GM23338 (cell line): ENCODE data around the gene CEP192. TPM values are rescaled to one million over a fixed set of nuclear protein-coding genes. Genes with fewer than 3 reads are reported as not detected.
A peak's percentile ranks its signal among the peaks of the same experiment; 100 is the strongest.

Experiments
- ATAC-seq: fragments of 200-7000 bp; cut with Tn5 transposase; 3 replicates; pipeline ENCODE4 v1.9.1; 2020
- DNase-seq: peaks from one replicate; pipeline ENCODE4 v3.0.0-alpha.2; 2015; ENCODE audit warnings: low spot score
- H2AFZ ChIP-seq: fragments of 200-600 bp; sonication (generic); 2 replicates; pipeline ENCODE4 v1.8.0; 2016; ENCODE audit warnings: antibody characterized with exemption, mild to moderate bottlenecking, moderate library complexity
- H3F3A ChIP-seq: fragments of 200-600 bp; sonication (generic); replicated peaks from 2 replicates; pipeline ENCODE4 v1.8.0; 2017; ENCODE audit warnings: antibody characterized with exemption, mixed run types, low read depth
- H3K27ac ChIP-seq: fragments of 200-600 bp; sonication (generic); 2 replicates; pipeline ENCODE4 v1.6.1; 2016; ENCODE audit warnings: low read depth
- H3K27me3 ChIP-seq: fragments of 200-600 bp; sonication (generic); 2 replicates; pipeline ENCODE4 v1.8.0; 2016; ENCODE audit warnings: mild to moderate bottlenecking, mixed run types, moderate library complexity; ENCODE audit not compliant: insufficient read depth
- H3K36me3 ChIP-seq: fragments of 200-600 bp; sonication (generic); 2 replicates; pipeline ENCODE4 v1.8.0; 2016; ENCODE audit warnings: mild to moderate bottlenecking; ENCODE audit not compliant: insufficient read depth
- H3K4me1 ChIP-seq: fragments of 200-600 bp; sonication (generic); 2 replicates; pipeline ENCODE4 v1.8.0; 2016; ENCODE audit warnings: mild to moderate bottlenecking, moderate library complexity; ENCODE audit not compliant: insufficient read depth
- H3K4me2 ChIP-seq: fragments of 200-600 bp; sonication (generic); 2 replicates; pipeline ENCODE4 v1.7.1; 2017; ENCODE audit warnings: mixed run types
- H3K4me3 ChIP-seq: fragments of 200-600 bp; sonication (generic); 2 replicates; pipeline ENCODE4 v1.6.1; 2016; ENCODE audit warnings: mixed run types
- H3K79me2 ChIP-seq: fragments of 200-600 bp; sonication (generic); replicated peaks from 2 replicates; pipeline ENCODE4 v1.8.0; 2017; ENCODE audit warnings: mild to moderate bottlenecking; ENCODE audit not compliant: insufficient read depth
- H3K9me2 ChIP-seq: fragments of 200-600 bp; sonication (generic); 2 replicates; pipeline ENCODE4 v1.8.0; 2017; ENCODE audit not compliant: insufficient read depth
- H4K20me1 ChIP-seq: fragments of 200-600 bp; sonication (generic); replicated peaks from 2 replicates; pipeline ENCODE4 v1.8.0; 2017; ENCODE audit warnings: mild to moderate bottlenecking; ENCODE audit not compliant: insufficient read depth
- H3K27ac Mint-ChIP-seq: 2 replicates; pipeline ENCODE4 v1.8.0; 2020; ENCODE audit warnings: inconsistent platforms, mild to moderate bottlenecking, moderate library complexity, mixed read lengths
- H3K27me3 Mint-ChIP-seq: 3 replicates; pipeline ENCODE4 v1.8.0; 2022; ENCODE audit warnings: low read depth, mild to moderate bottlenecking, moderate library complexity, mixed read lengths, inconsistent platforms; ENCODE audit not compliant: insufficient read depth, poor library complexity
- H3K36me3 Mint-ChIP-seq: 3 replicates; pipeline ENCODE4 v1.8.0; 2021; ENCODE audit warnings: low read depth, mild to moderate bottlenecking, inconsistent platforms, moderate library complexity, mixed read lengths
- H3K4me1 Mint-ChIP-seq: 3 replicates; pipeline ENCODE4 v1.8.0; 2020; ENCODE audit warnings: mild to moderate bottlenecking, inconsistent platforms, mixed read lengths
- H3K4me3 Mint-ChIP-seq: 3 replicates; pipeline ENCODE4 v1.8.0; 2021; ENCODE audit warnings: moderate library complexity, mild to moderate bottlenecking, inconsistent platforms, mixed read lengths
- H3K9me3 Mint-ChIP-seq: 3 replicates; pipeline ENCODE4 v1.8.0; 2020; ENCODE audit warnings: moderate library complexity, mild to moderate bottlenecking, inconsistent platforms, mixed read lengths
- CREB1 ChIP-seq: fragments of 250-450 bp; sonication (Bioruptor Pico); IDR thresholded peaks from 2 replicates; pipeline ENCODE4 v1.5.0; 2020; ENCODE audit warnings: low read depth, mild to moderate bottlenecking, moderate library complexity
- CTCF ChIP-seq, 2 experiments: fragments of 200-600 bp in 1 of 2; sonication (generic) in 1 of 2; conservative IDR thresholded peaks; 2 replicates each; pipeline versions ENCODE4 v1.5.1 to v1.6.1; 2016 to 2017; ENCODE audit warnings: antibody characterized with exemption in 2 of 2, low read depth in 2 of 2, mild to moderate bottlenecking in 2 of 2, moderate library complexity in 1 of 2
- ETS1 ChIP-seq: IDR thresholded peaks from 2 replicates; pipeline ENCODE4 v1.6.1; 2016; ENCODE audit warnings: antibody characterized with exemption
- EZH2 ChIP-seq: fragments of 200-600 bp; sonication (generic); IDR thresholded peaks from one replicate; pipeline ENCODE4 v1.8.0; 2017; ENCODE audit warnings: antibody characterized with exemption, mild to moderate bottlenecking, low read depth; ENCODE audit not compliant: unreplicated experiment
- NANOG ChIP-seq: IDR thresholded peaks from 2 replicates; pipeline ENCODE4 v1.6.1; 2016; ENCODE audit warnings: antibody characterized with exemption, borderline replicate concordance
- POLR2AphosphoS5 ChIP-seq: IDR thresholded peaks from 2 replicates; pipeline ENCODE4 v1.6.1; 2016; ENCODE audit warnings: antibody characterized with exemption, low read depth
- REST ChIP-seq: IDR thresholded peaks from one replicate; pipeline ENCODE4 v1.6.1; 2018; ENCODE audit warnings: antibody characterized with exemption; ENCODE audit not compliant: unreplicated experiment
- STAT1 ChIP-seq: IDR thresholded peaks from one replicate; pipeline ENCODE4 v1.6.1; 2016; ENCODE audit warnings: antibody characterized with exemption; ENCODE audit not compliant: unreplicated experiment
- ZNF114 ChIP-seq: fragments of 250-450 bp; sonication (Bioruptor Pico); IDR thresholded peaks from 2 replicates; pipeline ENCODE4 v1.5.0; 2020; ENCODE audit warnings: mild to moderate bottlenecking, moderate library complexity
- ZNF462 ChIP-seq: fragments of 250-450 bp; sonication (Bioruptor Pico); IDR thresholded peaks from 2 replicates; pipeline ENCODE4 v1.5.0; 2020; ENCODE audit warnings: mild to moderate bottlenecking, moderate library complexity
- polyA plus RNA-seq: library from polyadenylated mRNA; unstranded; fragments of >200 nt; fragmentation: Nextera tagmentation; extraction: Ambion mirVana; gene quantifications from 2 replicates; pipeline ENCODE4 v1.2.1, GENCODE V29; 2016
- total RNA-seq: library from RNA; depleted of rRNA; stranded (reverse); fragments of >200 nt; shearing (Covaris generic); gene quantifications from 2 replicates; pipeline ENCODE4 v1.2.3, GENCODE V29; 2014

The CEP192 gene
- total and polyA plus RNA-seq, 2 experiments from 2014 or later = 15.2 to 30.6 TPM

- TF ChIP-seq ZNF462 (no peak), CTCF (conservative IDR thresholded peaks at IDR 0.05; ENCODE audit: low read depth in 2 of 2) (peak; percentile 55 to 77)
- H3K36me3 Mint-ChIP-seq = peaks cover 48% of the 10 kb centered on the region
These were observed 121.8 kb downstream of the CEP192 start for GRCh38 chr18:13112982-13113381.

GRCh38 chr18:13120255-13120654, 129.1 kb downstream of the CEP192 start:
- Histone ChIP-seq H3K4me3 (no peak overlapping the region), H3K27ac (no peak overlapping the region), H3K27me3 (no peaks in the 10 kb centered on the region), H3K9me2 (no peaks in the 10 kb centered on the region), H3K4me2 (no peak overlapping the region), H2AFZ (no peak overlapping the region), H3K4me1 (no peaks in the 10 kb centered on the region), H3K79me2 (no peaks in the 10 kb centered on the region), H3F3A (no peaks in the 10 kb centered on the region), H3K36me3 (peaks cover 22% of the 10 kb centered on the region), H4K20me1 (no peaks in the 10 kb centered on the region)
- peaks cover 27% of the 10 kb centered on the region for H3K36me3 Mint-ChIP-seq
- no peaks in the 10 kb centered on the region for H3K9me3 Mint-ChIP-seq
- peaks cover 4% of the 10 kb centered on the region for H3K27me3 Mint-ChIP-seq
- DNase-seq (no peak), ATAC-seq (no peak)
- H3K27ac Mint-ChIP-seq = no peak overlapping the region
- H3K4me3 Mint-ChIP-seq = no peak overlapping the region
- H3K4me1 Mint-ChIP-seq = no peaks in the 10 kb centered on the region
- TF ChIP-seq ZNF114 (no peak), REST (no peak), ETS1 (no peak), CREB1 (CRISPR knock-in tag) (no peak), EZH2 (no peak), STAT1 (no peak), POLR2AphosphoS5 (no peak), NANOG (no peak)

More at GRCh38 chr18:13112982-13113381, 121.8 kb downstream of the CEP192 start:
- peaks cover 20% of the 10 kb centered on the region for H3K36me3 ChIP-seq
- Mint-ChIP-seq H3K4me3 (no peak overlapping the region), H3K9me3 (no peaks in the 10 kb centered on the region), H3K27me3 (peaks cover 4% of the 10 kb centered on the region), H3K27ac (no peak overlapping the region), H3K4me1 (peaks cover 3% of the 10 kb centered on the region; the same call in 1 of the 3 replicates)
- ATAC-seq = peak; percentile 100
- no peaks in the 10 kb centered on the region for H3K27me3 ChIP-seq
- no peaks in the 10 kb centered on the region; the same call in 1 of the 2 replicates for H3K9me2 ChIP-seq
- no peak overlapping the region for H2AFZ ChIP-seq
- no peaks in the 10 kb centered on the region for H3F3A ChIP-seq
- no peak overlapping the region for H3K27ac ChIP-seq
- H4K20me1 ChIP-seq = 0 out of 2 replicates have a peak, but pooled peaks cover 3% of the 10 kb centered on the region
- DNase-seq = peak; percentile 85
- H3K4me1 ChIP-seq = no peaks in the 10 kb centered on the region
- no peak overlapping the region for H3K4me3 ChIP-seq
- H3K79me2 ChIP-seq = no peaks in the 10 kb centered on the region
- no peak overlapping the region for H3K4me2 ChIP-seq
